ENCODE data around the gene PTH2R. TPM values are rescaled to one million over a fixed set of nuclear protein-coding genes. Genes with fewer than 3 reads are reported as not detected.

The PTH2R gene
- total and polyA plus RNA-seq, 2 of the 13 experiments (the other 11 are each of a cell fraction or from before 2014, with no cell fraction given) = 0.04 TPM; not detected in 1

- Histone ChIP-seq H3K9me3 (ENCODE audit: low read length) (no peaks in the 10 kb centered on the region), H4K20me1 (ENCODE audit: insufficient read depth, low read length) (no peaks in the 10 kb centered on the region), H3K36me3 (replicated peaks in 1 of 2; ENCODE audit: control insufficient read depth in 1 of 2, insufficient read depth in 2 of 2, low read length in 2 of 2) (no peaks in the 10 kb centered on the region), H3K79me2 (ENCODE audit: insufficient read depth, low read length) (no peaks in the 10 kb centered on the region), H2AFZ (ENCODE audit: low read length) (no peak overlapping the region), H3K4me2 (ENCODE audit: low read depth, low read length) (no peak overlapping the region), H3K9ac (ENCODE audit: insufficient read depth, low read depth, low read length) (no peak overlapping the region), H3K27me3 (ENCODE audit: control insufficient read depth in 1 of 2, insufficient read depth in 2 of 2, low read length in 2 of 2) (0 out of 5 replicates have a peak, but pooled peaks cover 0 to 2% of the 10 kb centered on the region in 2 experiments), H3K4me3 (replicated peaks in 1 of 3; ENCODE audit: insufficient read depth in 1 of 3, low read depth in 2 of 3, low read length in 3 of 3) (no peak overlapping the region), H3K4me1 (ENCODE audit: insufficient read depth, low read length) (no peaks in the 10 kb centered on the region), H3K27ac (ENCODE audit: extremely low read length, insufficient read depth, low read length) (no peak overlapping the region)
- intact Hi-C loops (cut with micrococcal nuclease; ENCODE audit: unreplicated experiment) (no loop called here), in situ Hi-C loops (cut with HindIII; ENCODE audit: extremely low pct_ligation_motif_present, low pct_unique_long_range_greater_than_20kb) (loop anchor here (25.0 kb wide), 1 partner anchor 1788 kb away; no protein-coding TSS in a partner anchor)
- POLR2A ChIA-PET = no interaction called here
- BruUV-seq (replicated peaks) = no TSS peak
- FAIRE-seq = no peak
- CTCF ChIA-PET (ENCODE audit: low intra/inter-chr PET ratio, low total read pairs) = no interaction called here
- no peak for ATAC-seq
- 0% methylated on average over 1 of the region's 1 CpG for WGBS (ENCODE audit: low lambda C conversion rate)
- no peak for DNase-seq (ENCODE audit: low spot score)
- no peak for TF ChIP-seq HHEX (CRISPR knock-in tag; IDR thresholded peaks at IDR 0.05)
- no peak for TF ChIP-seq SIN3B (IDR thresholded peaks at IDR 0.05; ENCODE audit: low read length)
- TF ChIP-seq DNMT3B (CRISPR knock-in tag; conservative IDR thresholded peaks at IDR 0.05) = no peak
- TF ChIP-seq CREBL2 (CRISPR knock-in tag; IDR thresholded peaks at IDR 0.05; ENCODE audit: borderline replicate concordance) = no peak
- TF ChIP-seq ZBTB8A (CRISPR knock-in tag; IDR thresholded peaks at IDR 0.05; ENCODE audit: borderline replicate concordance, low read depth) = no peak
- TF ChIP-seq ZNF12 (CRISPR knock-in tag; IDR thresholded peaks at IDR 0.05) = no peak
- no peak for TF ChIP-seq ZNF737 (CRISPR knock-in tag; IDR thresholded peaks at IDR 0.05; ENCODE audit: borderline replicate concordance)
- no peak for TF ChIP-seq ZNF740 (CRISPR knock-in tag; IDR thresholded peaks at IDR 0.05)
- TF ChIP-seq ZNF24 (IDR thresholded peaks at IDR 0.05) = no peak
- TF ChIP-seq ZSCAN21 (CRISPR knock-in tag; IDR thresholded peaks at IDR 0.05; ENCODE audit: borderline replicate concordance) = no peak
Measured at GRCh38 chr2:208399201-208399600, 7.4 kb upstream of the PTH2R start.

Data from HepG2 (cell line).